Adrenal gland (tissue), 5 donors: ENCODE results near the gene GTF2IRD1.
"Not testable (repeated sequence)": the region's sequence is repeated elsewhere in the genome, so short reads cannot be mapped to it uniquely, and the experiment has no call there.

Source experiments
- CTCF ChIP-seq, 6 experiments: fragments of 450-650 bp in 4 of 6; fragments of 200-600 bp in 2 of 6; sonication (generic) in 1 of 6; IDR thresholded peaks; 1 replicate in 5 of 6; 2 replicates in 1 of 6; pipeline versions ENCODE4 v1.5.1 to v1.8.0; 2016 to 2021; ENCODE audit warnings: antibody characterized with exemption in 6 of 6, mild to moderate bottlenecking in 2 of 6, moderate library complexity in 1 of 6
- POLR2A ChIP-seq, 2 donors: fragments of 450-650 bp; IDR thresholded peaks; one replicate each; pipeline ENCODE4 v1.6.1; 2017; ENCODE audit warnings: antibody characterized with exemption in 2 of 2, mild to moderate bottlenecking in 2 of 2, moderate library complexity in 1 of 2
- donor health status: DM: no; HTN: no; CAD: no.

GRCh38 chr7:74509453-74509852 is 55.7 kb downstream of the GTF2IRD1 start:
- TF ChIP-seq CTCF, POLR2A (IDR thresholded peaks at IDR 0.05): not testable (repeated sequence)
